T-helper 2 cell treated with Interferon-gamma antibody and Interleukin-4, amounts not matched to agents 100 ng/mL and 5 ng/mL, for 36 hours (primary cell): ENCODE measurements around the gene PSMB4. TPM values are rescaled to one million over a fixed set of nuclear protein-coding genes. Genes with fewer than 3 reads are reported as not detected.
"Not testable (repeated sequence)": the region's sequence is repeated elsewhere in the genome, so short reads cannot be mapped to it uniquely, and the experiment has no call there.

Experiments
- intact Hi-C: fragments of 100-400 bp; cut with micrococcal nuclease; formaldehyde crosslinking; loops from one replicate; pipeline ENCODE4 v1.15.1; 2023
- total RNA-seq: library from RNA; stranded (reverse); gene quantifications from 2 replicates; pipeline ENCODE4 v1.2.3, GENCODE V29; 2022

PSMB4 gene
- 335 and 353 TPM in 2 replicates for total RNA-seq

DNA sequence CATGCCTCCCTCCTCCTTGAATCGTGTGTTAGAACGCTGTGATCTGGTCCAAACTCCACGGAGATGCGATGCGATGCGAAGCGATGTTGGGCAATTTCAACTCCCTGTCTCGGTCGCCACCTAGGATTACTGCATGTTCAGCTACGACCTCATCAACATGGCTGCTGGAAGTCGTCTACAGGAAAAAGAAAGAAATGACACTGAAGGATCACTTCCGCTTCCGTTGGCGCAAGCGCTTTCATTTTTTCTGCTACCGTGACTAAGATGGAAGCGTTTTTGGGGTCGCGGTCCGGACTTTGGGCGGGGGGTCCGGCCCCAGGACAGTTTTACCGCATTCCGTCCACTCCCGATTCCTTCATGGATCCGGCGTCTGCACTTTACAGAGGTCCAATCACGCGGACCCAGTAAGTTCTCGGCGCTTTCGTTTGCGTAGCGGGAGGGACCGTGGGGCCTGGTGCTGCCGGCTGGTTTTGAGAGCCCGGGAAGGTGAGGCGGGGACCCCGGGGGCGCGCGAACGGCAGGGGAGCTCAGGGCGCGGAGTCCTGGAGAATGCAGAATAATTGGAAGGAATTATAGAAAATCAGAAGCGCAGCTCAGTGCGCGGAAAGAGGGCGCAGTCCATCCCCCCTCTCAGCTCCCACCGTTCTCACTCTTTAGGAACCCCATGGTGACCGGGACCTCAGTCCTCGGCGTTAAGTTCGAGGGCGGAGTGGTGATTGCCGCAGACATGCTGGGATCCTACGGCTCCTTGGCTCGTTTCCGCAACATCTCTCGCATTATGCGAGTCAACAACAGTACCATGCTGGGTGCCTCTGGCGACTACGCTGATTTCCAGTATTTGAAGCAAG is at the start of gene PSMB4:
Gene PSMB4 (plus strand): TSS at position 250 of the 848 bp plus-strand sequence. CDS start 15 bp downstream, at position 265.
- intact Hi-C loops, result loop anchor here (1.0 to 5.0 kb wide), 4 partner anchors 52 to 117 kb away; partner anchors contain the start of genes PI4KB, POGZ, RFX5 and ZNF687

DNA sequence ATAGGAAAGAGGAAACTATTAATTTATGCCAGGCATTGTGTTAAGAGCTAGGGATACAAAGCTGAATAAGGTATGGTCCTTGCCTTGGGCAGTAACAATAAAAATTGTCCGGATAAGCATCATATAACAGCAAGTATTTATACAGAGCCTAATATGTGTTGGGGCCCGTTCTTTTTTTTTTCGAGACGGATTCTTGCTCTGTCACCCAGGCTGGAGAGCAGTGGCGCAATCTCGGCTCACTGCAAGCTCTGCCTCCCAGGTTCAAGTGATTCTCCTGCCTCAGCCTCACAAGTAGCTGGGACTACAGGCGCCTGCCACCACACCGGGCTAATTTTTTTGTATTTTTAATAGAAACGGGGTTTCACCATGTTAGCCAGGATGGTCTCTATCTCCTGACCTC is 49.0 kb upstream of the PSMB4 start:
- intact Hi-C loops, result not testable (repeated sequence)

DNA sequence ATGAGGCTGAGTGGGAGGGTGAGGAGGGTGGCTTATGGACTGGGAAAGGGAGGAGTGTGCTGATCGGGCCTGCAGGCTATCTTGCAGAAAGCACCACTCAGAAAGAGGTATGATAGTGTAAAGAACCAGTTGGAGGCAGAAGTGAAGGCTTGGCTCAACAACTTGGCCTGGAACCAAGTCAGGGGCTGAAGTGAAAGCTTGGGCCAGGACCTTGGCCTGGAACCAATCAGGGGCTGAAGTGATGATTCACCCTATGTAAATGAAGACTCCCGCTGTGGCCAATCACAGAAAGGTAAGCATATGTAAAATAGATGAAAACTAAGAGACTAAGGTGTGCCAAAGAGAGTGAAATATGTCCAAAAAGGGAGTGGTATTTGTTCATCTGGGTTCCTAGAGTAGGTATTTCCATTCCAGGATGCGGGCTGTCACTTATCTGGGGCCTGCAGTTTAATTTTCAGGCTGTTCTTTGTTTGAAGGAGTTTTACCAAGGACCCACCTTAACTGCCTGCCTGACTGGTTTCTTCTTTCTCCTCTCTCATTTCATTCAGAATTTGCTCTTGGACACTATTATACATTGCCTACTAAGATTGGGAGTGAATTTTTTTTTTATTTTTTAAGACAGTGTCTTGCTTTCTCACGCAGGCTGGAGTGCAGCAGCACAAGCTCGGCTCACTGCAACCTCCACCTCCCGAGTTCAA is 47.2 kb upstream of the PSMB4 start:
- intact Hi-C loops, result no loop called here

DNA sequence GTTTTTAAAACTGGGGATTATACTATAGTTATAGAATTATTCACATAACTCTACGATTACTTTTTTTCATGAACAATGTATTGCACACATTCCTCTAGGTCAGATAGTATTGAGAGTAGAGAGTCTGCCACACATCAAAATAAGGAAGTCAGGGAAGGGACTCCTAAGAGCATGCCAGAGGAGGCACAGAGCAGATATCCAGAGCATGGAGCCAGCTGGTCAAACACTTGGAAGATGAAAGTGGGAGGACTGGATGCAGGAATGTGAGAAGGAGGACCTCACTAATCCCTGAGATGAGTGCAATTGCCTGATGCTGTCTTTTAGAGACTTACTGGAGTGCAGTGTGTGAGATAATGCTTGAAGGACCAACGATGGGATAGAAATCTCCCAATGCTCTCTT is 42.7 kb upstream of the PSMB4 start:
- intact Hi-C loops, result no loop called here

DNA sequence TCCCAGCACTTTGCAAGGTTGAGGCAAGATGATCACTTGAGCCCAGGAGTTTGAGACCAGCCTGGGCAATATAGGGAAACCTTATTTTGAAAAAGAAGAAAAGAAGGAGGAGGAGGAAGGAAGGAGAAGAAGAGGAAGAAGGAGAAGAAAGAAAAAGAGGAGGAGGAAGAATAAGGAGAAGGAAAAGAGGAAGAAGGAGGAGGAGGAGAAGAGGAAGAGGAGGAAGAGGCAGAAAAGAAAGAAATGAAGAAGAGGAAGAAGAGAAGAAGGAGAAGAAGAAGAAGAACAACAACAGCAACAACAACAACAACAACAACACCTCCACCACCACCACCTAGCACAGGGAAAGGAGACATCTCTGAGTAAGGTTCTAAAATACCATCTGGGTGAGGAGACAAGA is 37.5 kb upstream of the PSMB4 start:
- intact Hi-C loops, result no loop called here

DNA sequence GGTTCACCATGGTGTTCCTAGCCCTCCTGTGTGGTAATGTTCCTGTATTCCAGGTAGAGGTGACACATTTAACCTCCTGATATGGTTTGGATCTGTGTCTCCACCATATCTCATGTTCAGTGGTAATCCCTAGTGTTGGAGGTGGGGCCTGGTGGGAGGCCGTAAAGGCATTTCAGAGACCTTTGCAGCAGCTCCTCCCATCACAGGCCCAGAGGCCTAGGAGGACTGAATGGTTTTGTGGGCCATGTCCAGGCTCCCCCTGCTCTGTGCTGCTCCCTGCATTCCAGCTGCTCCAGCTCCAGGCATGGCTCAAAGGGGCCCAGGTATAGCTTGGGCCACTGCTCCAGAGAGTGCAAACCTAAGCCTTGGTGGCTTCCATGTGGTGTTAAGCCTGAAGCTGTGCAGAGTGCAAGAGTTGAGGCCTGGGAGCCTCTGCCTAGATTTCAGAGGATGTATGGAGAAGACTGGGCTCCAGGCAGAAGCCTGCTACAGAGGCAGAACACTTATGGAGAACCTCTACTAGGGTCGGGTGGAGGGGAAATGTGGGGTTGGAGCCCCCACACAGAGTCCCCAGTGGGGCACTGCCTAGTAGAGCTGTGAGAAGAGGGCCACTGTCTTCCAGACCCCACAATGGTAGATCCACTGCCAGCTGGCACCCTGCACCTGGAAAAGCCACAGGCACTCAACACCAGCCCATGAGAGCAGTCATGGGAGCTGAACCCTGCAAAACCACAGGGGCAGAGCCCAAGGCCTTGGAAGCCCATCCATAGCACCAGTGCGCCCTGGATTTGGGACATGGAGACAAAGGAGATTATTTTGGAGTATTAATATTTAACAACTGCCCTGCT is 36.8 kb upstream of the PSMB4 start:
- intact Hi-C loops, result no loop called here

DNA sequence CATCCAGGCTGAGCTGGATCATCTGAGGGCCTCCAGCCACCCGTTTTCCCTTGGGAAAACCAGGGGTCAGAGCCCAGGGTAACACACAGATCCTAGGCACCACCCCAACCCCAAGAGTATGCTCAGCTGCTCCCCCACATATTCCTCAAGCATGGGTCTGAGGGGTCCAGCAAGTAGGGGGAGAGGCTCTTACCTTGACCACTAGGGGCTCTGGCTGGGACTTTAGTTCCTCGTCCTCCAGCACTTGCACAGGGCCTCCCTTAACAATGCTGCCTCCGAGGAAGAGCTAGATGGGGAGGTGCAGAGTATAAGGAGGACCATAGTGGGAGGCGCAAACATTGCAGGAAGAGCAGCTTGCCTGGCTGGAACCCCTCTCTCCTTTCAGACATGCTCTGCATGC is 34.4 kb upstream of the PSMB4 start:
- intact Hi-C loops, result no loop called here

DNA sequence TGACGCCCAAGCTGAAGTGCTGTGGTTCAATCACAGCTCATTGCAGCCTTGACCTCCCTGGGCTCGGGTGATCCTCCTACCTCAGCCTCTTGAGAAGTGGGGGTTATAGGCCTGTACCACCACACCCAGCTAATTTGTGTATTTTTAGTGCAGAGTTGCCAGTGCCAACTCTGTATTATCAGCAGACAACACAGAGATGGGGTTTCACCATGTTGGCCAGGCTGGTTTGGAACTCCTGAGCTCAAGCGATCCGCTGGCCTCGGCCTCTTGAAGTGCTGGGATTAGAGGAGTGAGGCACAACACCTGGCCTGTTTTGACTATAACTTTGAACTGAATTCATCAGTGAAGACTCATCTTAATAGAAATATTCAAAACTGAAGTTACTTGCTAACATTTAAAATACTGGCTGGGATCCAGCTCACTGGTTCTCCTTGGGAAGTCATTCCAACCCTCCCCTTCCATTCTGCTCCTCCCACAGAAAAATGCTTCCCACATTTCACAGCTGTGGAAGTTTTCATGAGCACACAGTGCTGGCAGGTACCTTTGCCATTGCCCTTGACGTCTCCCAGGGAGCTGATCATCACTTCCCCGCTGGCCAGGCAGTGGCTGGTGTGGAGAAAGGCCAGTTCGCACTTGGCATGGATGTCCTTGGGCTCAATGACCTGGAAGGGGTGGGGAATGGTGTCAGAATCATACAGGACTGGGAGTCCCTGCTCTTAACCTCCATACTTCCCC is 31.5 kb upstream of the PSMB4 start:
- intact Hi-C loops, result no loop called here

DNA sequence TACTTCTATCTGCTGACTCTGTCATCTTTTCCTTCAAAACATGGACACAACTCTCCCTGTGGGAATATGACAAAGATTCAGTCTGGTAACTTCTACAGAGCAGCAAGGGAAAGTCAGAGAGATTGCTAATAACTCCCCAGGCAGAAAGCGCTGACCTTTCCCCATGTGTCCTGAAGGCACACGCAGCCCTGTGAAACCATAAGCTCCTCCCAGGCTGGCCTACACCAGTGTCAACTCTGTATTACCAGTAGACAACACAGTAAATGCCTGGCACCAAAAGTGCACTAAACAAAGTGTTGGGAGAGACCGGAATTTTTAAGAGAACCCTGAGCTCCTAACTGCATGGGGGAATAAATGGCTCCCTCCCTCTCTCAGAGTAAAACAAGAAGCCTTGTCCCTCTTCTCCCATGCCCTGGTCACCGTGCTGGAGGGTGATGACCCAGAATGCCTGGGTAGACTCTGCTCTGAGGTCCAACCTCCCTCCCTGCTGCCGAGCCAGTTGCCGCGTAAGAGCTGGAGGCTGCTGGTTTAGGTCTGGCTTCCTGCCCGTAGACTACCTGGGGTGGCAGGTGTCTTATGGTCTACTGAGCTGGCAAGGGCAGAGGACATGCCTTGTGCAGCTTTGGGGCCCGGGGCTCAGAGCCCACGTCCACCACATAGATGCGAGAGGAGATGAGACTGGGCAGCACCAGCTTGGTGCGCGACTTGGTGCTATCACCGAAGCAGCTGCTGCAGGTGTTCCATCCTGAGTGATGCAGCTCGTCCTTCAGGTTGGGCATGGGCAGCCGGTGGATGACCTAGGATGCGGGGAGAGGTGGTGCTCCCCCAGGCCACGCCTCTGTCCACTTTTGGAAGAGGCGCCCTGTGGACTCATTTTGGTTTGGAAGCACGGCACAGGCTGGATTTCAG is 30.7 kb upstream of the PSMB4 start:
- intact Hi-C loops, result no loop called here

DNA sequence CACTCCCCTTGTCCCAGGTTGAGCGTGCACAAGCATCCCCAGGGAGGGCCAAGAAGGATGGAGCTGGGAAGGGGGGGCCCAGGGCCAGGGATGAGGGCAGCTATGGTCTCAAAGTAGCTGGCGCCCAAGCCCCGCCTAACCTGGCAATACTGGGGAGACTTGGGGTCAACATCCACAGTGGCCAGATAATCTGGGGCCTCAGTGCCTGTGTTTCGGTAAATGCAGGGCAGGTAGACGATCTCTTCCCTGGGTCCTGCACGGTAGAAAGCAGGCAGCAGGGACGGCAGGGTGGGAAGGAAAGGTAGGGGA is 30.1 kb upstream of the PSMB4 start:
- intact Hi-C loops, result no loop called here

DNA sequence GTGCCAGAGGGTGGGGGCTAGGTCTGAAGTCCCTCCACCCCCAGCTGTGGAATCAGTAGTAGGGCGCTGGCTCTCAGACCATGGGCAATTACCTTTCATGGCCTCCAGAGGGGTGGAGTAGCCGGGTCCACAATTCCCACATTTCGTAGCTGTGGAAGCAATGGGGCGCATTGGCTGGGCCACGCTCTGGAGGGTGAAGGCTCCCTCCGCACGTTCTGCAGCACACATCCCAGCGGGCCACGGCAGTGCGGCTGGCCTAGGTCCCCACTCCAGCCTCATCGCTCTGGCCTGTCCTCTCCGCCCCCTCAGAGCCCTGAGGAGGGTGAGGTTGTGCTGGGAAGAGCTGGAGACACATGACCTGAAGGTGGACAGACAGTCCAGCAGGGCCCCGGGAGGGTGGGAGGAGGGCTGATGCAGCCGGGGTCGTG is 29.7 kb upstream of the PSMB4 start:
- intact Hi-C loops, result no loop called here

DNA sequence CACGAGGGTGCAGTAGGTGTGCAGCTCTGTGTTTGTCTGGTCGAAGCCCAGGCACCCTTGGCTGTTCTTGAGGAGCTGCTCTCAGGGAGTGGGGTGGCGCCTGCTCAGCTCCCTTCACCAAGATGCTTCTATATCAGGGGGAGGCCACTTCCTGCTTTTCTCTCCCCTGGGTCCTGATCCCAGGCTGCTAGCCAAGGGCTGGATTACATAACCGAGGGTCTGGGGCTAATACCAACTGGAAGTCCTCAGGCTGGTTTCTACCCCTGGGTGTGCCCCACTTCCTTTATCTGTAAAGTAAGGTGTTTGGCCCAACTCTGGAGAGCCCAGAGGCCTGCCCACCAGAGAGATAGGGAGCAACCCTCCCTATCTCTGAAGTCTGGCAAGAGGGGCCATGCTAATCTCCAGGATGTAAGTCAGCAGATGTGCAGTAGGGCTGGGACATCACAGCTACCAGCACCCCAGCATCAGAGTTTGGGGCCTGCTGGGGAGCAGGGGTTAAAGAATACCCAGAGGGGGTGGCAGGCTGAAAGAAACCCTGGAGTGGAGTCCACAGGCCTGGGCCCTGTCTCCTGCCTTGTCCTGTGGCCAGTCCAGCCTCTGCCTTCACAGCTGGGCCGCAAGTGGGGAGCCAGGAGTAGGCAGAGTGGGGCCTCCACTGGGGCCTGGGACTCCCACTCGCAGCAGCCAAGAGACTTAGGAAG is 29.0 kb upstream of the PSMB4 start:
- intact Hi-C loops, result no loop called here

DNA sequence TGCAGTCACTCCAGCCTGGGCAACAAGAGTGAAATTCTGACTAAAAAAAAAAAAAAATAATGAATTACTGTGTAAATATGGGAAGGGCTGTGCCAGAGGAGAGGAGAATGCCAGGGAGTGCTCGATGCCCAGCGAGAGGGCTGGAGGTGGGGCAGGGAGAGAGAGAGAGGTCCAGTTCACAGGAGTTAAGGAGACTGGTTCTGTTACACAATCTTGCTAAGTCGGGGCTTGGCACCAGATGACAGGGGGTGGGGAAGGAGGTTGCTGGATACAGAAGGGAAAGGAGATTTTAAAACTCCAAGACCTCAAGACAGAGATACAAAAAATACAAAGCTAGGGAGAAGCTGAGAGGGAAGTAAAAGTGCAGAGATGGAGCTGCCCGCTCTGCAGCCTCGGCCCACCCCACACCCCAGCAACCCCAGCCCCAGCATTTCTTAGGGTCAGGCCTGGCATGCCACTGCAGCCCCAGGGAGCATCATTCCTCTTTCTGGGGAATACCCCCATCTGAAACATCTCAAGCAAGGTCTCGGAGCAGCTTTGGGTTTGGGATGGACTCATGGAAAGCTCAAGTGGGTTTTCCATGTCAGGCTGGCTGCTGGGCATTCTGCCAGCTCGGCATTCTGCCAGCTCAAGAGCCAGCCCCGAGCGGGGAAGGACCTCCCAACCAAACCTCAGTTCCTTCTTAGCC is 27.9 kb upstream of the PSMB4 start:
- intact Hi-C loops, result no loop called here

DNA sequence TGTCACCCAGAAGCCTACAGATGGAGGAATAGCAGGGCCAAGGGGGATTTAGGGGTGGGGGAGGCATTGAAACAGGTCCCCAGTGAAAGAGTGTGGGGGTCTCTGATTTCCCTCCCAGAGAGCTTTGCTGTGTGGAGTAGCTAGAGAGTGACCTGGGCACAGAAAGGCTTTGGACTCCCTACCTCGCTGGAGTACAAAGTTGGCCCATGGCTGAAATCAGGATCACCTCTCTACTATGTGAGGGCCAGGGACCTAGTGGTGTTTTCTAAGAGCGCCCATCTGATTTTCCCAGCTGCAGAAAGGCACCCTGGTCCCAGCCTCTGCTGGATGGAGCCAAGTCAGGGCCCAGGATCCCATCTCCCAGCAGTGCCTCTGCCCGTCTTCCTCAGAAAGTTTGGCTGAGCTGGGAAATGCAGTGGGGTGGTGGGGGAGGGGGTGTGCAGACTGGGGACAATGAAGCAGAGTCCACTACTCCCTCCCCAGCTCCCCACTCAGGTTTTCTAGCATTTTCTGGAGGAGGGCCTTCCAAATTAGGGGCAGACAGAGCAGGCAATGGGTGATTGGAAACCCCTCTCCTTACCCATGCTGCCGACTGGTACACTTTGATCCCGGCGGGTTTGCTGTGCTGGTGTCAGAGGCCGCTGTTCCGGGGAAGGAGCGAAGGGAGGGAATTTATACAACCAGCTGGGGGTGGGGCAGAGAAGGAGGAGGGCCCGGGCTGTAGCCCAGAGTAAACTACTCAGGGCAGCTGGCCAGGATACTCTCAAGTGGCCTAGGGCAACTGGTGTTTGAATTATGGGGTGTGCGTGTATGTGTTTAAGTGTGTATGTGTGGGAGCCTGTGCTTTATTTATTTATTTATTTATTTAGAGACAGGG is 27.1 kb upstream of the PSMB4 start, which contains the start of gene SELENBP1:
Gene SELENBP1 (minus strand): TSS at position 648 of the 877 bp plus-strand sequence. CDS start 64 bp downstream, at position 584.
- intact Hi-C loops, result no loop called here

DNA sequence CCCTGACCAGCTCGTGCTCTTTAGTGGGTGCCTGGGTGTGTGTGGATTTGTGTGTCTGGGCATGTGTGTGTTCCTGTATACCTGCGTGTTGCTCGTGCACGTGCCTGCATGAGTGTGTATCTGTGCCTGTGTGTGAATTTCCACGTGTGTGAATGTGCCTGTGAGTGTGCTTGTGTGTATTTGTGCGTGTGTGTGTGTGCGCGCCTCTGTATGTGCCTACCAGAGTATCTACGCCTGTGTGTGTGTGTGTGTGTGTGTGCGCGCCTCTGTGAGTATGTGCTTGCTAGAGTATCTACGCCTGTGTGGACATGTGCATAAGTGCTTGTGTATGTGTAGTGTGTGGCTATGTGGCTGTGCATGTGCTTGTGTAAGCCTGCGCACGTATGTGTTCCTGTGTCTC is 26.2 kb upstream of the PSMB4 start:
- intact Hi-C loops, result no loop called here

DNA sequence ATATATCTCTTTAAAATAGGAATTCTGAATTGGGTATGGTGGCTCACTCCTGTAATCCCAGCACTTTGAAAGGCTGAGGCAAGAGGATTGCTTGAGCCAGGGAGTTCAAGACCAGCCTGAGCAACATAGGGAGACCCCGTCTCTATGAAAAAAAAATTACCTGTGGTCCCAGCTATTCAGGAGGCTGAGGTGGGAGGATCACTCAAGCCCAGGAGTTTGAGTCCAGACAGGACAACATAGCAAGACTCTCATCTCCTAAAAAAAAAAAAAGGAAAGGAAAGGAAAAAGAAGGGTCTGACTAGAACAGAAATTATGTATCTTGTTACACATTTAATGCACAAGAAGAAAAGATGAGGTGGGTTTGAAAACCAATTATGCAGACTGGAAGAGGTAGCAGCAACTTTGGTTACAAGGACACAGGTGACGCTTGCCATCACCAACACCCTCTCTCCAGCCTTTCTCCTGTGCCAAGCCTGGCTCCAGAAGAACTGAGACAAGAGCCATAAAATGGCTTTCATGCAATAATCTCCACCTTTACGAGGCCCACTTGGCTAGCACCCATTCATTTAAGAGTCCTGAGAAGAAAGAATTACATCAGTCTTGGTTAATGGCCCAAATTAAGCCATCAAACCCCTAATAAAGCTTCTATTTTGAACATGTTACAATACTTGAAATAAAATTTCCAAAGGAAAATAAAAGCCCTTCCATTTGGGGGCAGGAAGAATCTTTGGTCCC is 22.1 kb upstream of the PSMB4 start:
- intact Hi-C loops, result no loop called here

DNA sequence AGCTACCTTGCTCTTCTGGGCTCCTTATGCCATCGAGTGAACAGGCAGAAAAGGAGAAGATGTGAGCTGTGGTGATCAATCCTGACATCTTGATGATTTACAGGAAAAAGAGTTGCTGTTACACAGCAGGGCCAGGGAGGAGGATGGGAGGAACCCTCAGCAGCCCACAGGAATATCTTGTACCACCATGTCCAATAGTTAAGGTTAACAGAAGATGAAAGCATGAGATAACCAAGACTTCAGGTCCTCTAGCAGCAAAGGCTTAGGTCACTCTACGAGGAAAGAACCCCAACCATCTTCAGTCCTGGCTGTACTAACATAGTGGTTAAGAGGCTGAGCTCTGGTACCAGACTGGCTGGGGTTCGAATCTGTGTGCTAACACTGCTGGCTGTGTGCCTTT is 14.8 kb upstream of the PSMB4 start:
- intact Hi-C loops, result no loop called here
